Measurements from ENCODE around the gene MAGI2.

DNA sequence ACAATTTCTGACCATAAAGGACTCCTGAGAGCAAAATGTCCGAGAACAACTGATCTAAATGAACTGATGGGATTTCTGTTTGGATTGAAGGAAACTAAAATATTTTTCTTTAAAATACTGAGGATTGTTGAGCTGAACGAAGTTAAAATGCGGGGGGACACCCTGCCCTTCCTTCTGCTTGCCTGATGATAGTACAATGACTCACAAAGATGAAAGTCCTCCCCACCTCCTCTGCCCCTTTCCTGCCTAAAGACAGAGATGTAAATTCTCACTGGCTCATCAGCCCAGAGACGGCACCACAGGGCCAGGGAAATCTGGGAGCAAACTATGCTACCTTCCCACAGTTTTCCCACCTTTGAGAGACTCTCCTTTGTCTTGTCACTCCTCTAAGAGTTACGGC is 1474.2 kb downstream of the MAGI2 start:
- TF ChIP-seq, protein P1, sequence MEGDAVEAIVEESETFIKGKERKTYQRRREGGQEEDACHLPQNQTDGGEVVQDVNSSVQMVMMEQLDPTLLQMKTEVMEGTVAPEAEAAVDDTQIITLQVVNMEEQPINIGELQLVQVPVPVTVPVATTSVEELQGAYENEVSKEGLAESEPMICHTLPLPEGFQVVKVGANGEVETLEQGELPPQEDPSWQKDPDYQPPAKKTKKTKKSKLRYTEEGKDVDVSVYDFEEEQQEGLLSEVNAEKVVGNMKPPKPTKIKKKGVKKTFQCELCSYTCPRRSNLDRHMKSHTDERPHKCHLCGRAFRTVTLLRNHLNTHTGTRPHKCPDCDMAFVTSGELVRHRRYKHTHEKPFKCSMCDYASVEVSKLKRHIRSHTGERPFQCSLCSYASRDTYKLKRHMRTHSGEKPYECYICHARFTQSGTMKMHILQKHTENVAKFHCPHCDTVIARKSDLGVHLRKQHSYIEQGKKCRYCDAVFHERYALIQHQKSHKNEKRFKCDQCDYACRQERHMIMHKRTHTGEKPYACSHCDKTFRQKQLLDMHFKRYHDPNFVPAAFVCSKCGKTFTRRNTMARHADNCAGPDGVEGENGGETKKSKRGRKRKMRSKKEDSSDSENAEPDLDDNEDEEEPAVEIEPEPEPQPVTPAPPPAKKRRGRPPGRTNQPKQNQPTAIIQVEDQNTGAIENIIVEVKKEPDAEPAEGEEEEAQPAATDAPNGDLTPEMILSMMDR (conservative IDR thresholded peaks at IDR 0.05; ENCODE audit: low read length): no peak
- no peak for TF ChIP-seq EZH2phosphoT487 (IDR thresholded peaks at IDR 0.05; ENCODE audit: borderline replicate concordance)

Measured in Loucy (cell line).